HEK293T (cell line): Measurements from ENCODE around the gene TNIK.

Source experiments
- ARNT ChIP-seq: fragments of 450-650 bp; IDR thresholded peaks from 2 replicates; pipeline ENCODE4 v1.6.1; 2017; ENCODE audit warnings: mild to moderate bottlenecking
- BHLHE40 ChIP-seq: fragments of 450-650 bp; IDR thresholded peaks from 2 replicates; pipeline ENCODE4 v1.6.1; 2016; ENCODE audit warnings: mild to moderate bottlenecking, moderate library complexity, borderline replicate concordance
- CTBP1 ChIP-seq: fragments of 450-650 bp; IDR thresholded peaks from 2 replicates; pipeline ENCODE4 v1.6.1; 2016; ENCODE audit warnings: borderline replicate concordance
- ELF4 ChIP-seq: fragments of 450-650 bp; IDR thresholded peaks from 2 replicates; pipeline ENCODE4 v1.6.1; 2017; ENCODE audit warnings: antibody characterized with exemption
- FOXK2 ChIP-seq: fragments of 450-650 bp; IDR thresholded peaks from 2 replicates; pipeline ENCODE4 v1.6.1; 2016; ENCODE audit warnings: mild to moderate bottlenecking
- FOXM1 ChIP-seq: fragments of 450-650 bp; IDR thresholded peaks from 2 replicates; pipeline ENCODE4 v1.6.1; 2017; ENCODE audit warnings: mild to moderate bottlenecking, borderline replicate concordance
- L3MBTL2 ChIP-seq: fragments of 450-650 bp; conservative IDR thresholded peaks from 2 replicates; pipeline ENCODE4 v1.6.1; 2016; ENCODE audit warnings: mild to moderate bottlenecking
- LEF1 ChIP-seq: fragments of 450-650 bp; IDR thresholded peaks from 2 replicates; pipeline ENCODE4 v1.6.1; 2017; ENCODE audit warnings: mild to moderate bottlenecking, borderline replicate concordance
- NFRKB ChIP-seq: fragments of 450-650 bp; IDR thresholded peaks from 2 replicates; pipeline ENCODE4 v1.6.1; 2016; ENCODE audit warnings: mild to moderate bottlenecking, moderate library complexity
- SP1 ChIP-seq: fragments of 450-650 bp; IDR thresholded peaks from 2 replicates; pipeline ENCODE4 v1.6.1; 2017
- TARDBP ChIP-seq: fragments of 450-650 bp; IDR thresholded peaks from 2 replicates; pipeline ENCODE4 v1.6.1; 2016
- ZNF384 ChIP-seq: fragments of 450-650 bp; IDR thresholded peaks from 2 replicates; pipeline ENCODE4 v1.6.1; 2016
- TF ChIP-seq, protein P1 (sequence below): fragments of 450-650 bp; IDR thresholded peaks from 2 replicates; pipeline ENCODE4 v1.6.1; 2016

DNA sequence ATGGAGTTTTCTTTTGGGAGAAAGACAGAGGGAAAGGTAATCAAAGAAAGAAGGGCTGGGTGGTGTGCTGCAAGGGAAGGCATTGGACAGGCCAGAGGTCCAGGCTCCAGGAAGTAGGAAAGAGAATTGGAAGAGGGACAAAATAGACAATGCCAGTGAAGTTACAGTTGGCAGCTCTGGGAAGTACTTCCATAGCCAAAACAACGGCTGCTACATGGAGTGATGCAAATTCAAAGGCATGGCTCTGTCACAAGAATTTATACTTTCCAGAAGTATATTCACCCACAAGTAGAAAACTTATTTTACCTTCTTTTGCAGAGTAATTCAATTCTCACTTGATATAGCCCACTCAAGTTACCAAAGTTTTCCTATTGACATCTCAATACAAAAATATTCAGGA, 191.5 kb downstream of the TNIK start:
- no peak for TF ChIP-seq BHLHE40
- TF ChIP-seq FOXM1, result no peak
- no peak for TF ChIP-seq SP1
- no peak for TF ChIP-seq TARDBP
- no peak for TF ChIP-seq FOXK2
- TF ChIP-seq ELF4, result no peak
- TF ChIP-seq, protein P1, sequence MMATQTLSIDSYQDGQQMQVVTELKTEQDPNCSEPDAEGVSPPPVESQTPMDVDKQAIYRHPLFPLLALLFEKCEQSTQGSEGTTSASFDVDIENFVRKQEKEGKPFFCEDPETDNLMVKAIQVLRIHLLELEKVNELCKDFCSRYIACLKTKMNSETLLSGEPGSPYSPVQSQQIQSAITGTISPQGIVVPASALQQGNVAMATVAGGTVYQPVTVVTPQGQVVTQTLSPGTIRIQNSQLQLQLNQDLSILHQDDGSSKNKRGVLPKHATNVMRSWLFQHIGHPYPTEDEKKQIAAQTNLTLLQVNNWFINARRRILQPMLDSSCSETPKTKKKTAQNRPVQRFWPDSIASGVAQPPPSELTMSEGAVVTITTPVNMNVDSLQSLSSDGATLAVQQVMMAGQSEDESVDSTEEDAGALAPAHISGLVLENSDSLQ, result no peak
- no peak for TF ChIP-seq ARNT
- TF ChIP-seq CTBP1, result no peak
- TF ChIP-seq LEF1, result no peak
- TF ChIP-seq L3MBTL2, result no peak
- TF ChIP-seq ZNF384, result no peak
- TF ChIP-seq NFRKB, result no peak
